NCI-H226 (cell line): ENCODE measurements around the gene PCSK5.

Experiments used
- DNase-seq: peaks from one replicate; pipeline ENCODE4 v3.0.0-alpha.2; 2015

PCSK5 gene

DNA sequence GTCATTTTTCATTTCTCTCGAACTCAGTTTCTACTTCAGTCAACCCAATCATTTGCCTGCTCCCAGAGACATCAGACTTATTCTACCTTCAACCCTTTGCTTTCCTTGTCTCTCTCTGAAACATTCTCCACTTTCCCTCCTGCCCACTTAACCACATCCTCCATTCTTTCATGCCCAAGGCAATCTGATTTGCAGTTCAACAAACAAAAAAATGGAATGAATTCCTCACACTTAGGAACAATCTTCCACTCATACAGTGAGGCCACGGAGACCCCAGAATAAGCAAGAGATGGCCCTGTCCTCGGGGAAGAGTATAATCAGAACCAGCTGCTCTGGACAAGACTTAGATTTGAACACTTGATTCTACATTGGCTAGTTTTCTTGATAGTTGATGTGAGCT lies 323.3 kb downstream of the PCSK5 start:
- peak; percentile 32 for DNase-seq

DNA sequence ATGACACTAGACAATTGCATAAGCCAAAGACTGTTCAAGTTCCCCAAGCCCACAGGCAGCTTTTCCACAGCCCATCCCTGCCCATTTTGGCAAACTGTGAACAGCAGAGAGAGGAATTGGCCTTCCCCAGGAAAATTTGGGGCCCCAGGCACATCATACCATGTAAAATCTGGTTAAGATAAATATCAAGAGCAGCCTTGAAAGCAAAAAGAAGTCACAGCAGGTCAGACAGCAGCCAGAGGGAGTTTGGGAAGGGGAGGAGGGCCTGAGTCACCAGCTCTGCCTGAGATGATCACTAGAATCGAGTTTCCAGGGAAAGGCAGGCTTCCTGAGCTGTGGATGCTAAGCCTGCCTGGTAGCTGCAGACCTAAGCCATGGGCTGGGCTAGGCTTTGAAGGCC lies 324.6 kb downstream of the PCSK5 start:
- DNase-seq: peak; percentile 75

DNA sequence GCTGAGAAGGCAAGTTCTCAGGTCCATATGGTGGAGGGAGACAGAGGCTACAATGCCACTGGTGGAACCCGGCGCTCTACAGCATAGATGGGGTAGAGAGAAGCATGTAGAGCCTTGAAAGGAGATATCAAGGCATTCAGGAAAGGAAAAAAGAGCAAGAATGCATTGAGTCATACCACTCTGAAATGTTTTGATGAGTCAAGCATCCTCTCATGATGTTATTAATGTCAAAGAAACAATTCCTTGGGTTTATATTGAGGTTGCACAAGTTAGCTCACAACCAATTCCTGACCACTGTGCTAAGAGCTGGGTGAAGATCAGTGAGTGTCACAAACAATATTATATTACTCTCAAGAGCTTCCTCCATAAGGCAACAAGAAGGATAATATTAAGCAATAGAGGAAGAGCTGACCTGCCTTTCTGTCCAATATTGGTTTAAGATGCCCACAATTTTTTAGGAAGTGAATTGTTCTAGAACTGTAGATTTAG lies 325.7 kb downstream of the PCSK5 start:
- DNase-seq: peak; percentile 91

DNA sequence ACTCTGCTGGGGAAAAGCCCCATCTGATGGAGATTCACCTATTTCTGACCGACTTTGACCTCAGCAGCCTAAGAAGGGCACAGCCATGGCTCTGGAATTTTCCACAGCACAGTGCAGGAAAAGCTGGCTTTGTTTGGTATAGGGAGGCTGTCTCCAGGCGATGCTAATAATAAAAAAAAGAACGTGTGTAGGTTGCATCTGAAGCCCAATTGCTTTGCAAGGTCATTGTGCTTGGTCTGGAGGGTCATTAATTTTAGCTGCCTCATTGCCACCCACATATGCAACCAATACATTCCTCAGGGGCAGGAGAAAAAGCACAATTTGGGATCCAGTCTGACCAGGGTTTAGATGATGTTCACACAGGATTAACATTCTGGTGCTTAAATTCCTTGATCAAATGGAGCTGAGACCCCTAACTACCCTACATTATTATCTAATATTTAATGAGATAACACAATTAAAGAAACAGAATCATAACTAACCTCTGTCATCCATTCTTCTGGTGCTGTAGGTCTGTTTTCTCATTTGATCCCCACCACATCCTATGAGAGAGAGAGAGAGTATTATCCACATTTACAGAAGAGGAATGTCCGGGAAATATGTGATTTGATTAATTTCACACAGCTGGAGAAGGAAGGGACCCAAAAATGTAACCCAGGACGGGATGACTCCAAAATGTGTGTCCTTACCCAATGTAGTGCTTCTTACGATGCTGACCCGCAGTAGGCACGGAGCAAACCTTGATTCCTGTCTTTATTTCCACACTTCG lies 327.8 kb downstream of the PCSK5 start:
- no peak for DNase-seq

DNA sequence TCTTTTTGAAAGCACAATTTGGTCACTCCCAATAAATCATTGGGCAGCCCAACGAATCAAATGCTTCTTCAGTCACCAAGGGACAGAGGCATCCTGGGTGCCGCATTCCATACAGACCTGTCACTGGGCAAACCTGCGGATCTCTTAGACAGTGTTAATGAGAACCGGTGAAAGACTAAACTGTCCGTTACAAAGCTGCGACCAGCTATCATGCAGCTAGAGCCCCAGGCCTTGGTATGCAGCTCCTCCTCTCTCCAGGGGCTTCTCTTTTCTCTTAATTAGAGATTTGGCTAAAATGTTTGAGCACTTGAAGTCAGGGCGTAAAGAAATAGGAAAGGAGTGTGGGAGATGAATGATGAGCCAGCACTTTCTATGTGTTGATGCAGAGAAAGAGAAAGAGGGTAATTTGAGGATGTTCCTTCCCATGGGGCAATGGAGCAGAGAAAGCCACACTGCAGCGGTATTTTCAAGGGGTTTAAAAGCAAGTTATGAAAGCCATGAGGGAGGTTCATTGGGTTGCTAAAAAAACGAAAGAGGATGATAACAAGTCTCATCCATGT lies 328.5 kb downstream of the PCSK5 start:
- no peak for DNase-seq

DNA sequence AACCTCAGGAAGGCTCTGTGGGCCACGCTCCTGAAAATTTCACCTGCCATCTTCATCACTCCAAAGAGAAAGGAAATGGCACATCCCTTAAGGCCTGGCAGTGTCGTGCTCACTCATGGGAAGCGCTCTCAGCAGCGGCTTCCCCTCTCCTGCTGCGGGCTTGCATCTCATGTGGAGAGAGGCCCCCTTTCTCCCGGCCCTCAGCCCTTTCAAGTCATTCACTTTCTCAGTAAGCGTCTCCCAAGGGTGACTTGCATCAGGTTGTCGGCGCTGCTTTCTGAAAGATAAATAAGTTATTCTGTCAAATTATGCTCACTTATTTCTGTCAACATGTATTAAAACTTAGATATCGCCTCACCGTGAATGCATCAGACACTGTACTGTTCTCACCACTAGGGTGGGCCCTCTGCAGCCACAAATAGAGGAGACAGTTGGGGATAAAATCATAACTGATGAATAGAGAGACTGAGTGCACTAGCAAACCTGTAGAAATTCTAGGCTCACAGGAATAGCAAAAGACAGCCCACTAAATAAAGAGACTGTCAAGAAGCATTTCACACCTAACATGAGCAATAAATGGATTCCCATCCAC lies 329.2 kb downstream of the PCSK5 start:
- DNase-seq: no peak

DNA sequence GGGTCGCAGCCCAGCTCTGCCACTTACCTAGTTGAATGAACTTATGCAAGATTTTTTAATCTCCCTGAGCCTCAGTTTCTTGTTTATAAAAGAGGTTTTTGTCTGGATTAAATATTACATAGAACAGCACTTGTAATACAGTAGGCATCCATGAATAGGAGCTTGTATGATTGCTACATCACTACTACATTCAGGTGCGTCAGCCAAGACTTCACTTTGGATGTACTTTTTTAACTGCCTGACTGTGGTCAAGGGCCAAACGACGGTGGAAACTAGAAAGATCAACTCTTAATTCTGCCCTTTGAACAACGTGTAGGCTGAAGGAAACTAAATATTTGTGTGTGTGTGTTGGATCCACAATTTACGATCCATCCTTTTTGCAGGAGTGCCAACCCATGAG lies 330.9 kb downstream of the PCSK5 start:
- DNase-seq: no peak

DNA sequence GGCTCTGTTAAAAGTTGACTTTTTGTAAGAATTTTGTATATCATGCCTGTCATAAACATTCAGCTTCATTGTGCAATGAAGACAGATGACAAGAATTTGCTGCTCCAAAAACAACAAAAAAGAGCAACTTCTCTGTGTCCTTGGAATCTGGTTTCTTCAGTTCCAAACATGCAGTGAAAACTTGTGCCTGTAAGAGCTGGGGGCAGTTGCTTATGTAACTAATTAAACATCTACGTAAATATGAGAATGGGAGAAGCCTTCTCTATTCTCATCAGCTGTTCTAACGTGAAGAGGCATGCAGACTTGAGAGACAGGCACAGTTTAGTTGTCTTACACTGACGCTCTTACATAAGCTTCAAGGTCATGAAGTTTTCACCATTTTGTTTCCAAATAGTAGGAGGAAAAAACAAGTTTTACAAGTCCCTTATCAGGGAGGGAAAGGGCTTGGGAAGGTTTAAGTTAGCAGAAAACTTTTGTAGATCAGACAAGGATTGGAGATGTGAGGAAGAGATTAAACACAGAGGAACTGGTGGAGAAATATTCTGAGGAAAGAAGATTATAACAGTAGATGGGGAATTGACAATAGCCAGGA lies 333.4 kb downstream of the PCSK5 start:
- DNase-seq: no peak

DNA sequence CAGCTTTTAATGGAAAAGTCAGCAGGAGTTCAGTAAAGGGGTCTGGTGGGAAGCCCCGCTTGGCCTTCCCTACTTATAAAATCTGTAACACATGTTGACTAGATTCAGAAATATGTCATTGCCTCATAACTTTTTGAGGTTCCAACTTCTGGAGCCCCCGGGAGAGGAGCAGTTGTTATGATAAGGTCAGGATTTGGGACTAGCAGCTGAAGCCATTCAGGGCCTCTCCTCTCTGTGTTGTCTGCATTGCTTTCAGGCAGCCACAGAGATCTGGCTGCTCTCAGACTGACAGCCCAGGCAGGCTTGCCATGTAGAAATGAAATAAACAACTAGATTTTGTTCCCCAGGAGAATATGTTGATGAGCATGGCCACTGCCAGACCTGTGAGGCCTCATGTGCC lies 336.7 kb downstream of the PCSK5 start:
- no peak for DNase-seq

DNA sequence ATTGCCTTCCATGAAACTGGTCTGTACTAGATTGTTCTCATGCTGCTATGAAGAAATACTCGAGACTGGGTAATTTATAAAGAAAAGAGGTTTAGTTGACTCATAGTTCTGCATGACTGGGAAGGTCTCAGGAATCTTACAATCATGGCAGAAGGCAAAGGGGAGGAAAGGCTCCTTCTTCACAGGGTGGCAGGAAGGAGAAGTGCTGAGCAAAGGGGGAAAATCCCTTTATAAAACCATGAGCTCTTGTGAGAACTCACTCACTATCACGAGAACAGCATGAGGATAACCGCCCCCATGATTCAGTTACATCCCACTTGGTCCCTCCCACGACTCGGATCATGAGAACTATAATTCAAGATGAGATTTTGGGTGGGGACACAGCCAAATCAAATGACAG lies 340.5 kb downstream of the PCSK5 start:
- no peak for DNase-seq

DNA sequence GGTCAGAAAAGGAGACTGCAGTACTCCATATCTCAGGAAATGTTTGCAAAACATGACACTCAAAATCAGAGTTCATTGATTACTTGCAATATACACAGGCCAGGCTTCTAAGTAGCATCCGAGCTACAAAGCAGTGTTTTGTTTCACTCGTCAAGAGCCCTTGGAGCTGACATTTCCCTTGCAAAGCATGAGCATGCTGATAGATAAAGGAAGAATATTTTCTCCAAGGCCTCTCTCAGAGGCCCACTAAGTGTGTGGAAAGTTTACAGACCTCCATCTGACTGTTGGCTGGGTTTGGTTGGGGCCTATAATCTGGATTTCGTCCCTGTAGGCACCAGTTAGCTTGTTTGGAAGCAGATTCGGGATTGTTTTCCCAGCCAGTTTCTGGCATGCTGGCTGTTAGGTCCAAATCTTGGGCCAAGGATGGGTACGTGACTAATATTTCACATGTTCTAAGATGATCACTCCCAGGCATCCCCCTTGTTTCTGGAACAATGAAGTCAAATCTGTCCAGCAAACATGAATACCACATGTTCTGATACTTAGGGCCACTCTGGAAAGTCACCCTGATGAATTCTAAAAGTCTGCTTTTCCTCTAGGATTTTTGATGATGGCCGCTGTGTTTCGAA lies 342.5 kb downstream of the PCSK5 start:
- no peak for DNase-seq

DNA sequence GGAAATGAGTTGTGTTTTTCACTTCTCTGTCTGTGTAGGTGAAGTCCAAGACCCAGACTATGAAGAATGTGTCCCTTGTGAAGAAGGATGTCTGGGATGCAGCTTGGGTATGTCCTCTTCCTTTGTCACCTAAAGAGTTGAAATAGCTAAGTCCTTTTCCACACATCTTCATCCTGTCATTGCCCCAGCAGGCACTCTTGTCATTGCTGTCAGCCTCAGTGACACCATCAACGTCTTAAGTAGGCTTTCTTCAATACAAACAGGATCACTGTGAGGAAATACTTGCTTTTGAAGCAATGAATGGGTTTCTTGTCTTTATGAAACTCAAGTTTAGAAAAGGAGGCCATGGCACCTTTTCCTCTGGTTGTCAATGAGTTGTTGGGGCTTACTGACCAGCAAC lies 350.1 kb downstream of the PCSK5 start:
- no peak for DNase-seq

DNA sequence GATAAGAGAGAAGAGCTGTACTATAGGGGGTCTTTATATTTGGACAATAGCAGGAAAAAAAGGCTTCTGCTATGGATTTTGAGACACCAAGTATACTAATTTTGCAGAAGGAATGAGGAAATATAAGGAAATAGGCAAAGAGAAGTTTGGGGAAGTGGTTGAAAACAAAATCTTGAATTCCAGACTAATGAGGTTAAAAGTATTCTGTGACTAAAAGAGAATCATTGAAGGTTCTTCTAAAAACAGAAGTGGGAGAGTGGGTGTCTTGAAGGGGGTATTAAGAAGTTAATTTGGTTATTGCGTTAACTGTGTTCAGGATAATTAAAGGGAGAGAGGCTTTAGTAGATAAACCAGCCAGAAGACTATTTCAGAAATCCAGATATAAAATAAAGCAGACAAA lies 355.0 kb downstream of the PCSK5 start:
- no peak for DNase-seq

DNA sequence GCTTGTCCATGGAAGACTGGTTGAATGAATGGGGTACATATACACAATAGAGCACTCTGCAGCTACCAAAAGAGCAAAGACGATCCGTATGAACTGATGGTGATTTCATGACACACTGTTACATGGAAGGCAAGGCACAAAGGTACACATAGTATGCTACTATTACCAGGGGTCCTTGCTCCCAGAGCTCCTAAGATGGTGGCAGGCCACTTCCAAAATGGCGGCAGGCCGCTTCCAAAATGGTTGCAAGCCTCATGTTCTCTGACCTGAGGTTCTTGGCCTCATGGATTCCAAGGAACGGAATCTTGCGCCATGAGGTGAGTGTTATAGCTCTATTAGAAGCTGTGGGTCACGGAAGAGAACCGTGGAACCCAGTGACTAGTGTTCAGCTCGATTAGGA lies 356.2 kb downstream of the PCSK5 start:
- no peak for DNase-seq

DNA sequence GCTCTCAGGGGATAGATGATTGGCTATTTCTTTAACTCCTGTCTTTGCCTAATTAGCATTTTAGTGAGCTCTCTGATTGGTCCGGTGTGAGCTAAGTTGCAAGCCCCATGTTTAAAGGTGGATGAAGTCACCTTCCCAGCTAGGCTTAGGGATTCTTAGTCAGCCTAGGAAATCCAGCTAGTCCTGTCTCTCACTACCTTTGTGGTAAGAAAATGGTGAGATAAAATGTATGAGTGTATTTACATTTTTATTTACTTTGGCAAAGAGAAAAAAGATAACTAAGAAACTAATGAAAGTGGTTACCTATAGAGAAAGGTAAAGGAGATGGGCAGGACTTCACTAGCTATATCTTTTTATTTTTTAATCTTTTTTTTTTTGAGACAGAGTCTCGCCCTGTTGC lies 357.0 kb downstream of the PCSK5 start:
- no peak for DNase-seq

DNA sequence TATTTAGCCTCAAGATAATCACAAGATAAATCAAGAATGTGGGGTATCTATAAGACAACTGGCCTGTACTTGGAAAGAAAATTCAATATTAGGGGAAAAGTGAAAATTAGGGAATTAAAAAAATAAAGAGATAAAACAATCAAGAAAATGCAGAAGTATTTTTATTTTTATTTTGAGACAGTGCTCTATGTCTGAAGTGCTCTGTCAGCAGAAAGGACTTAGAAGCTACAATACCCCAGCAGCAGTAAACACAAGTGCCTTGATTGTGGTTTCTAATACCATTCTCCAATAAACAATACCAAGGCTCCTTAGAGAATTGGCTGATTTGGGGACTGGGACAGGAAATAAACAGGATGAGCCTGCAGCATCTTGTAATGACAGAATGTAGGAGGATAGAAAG lies 358.8 kb downstream of the PCSK5 start:
- DNase-seq: no peak

DNA sequence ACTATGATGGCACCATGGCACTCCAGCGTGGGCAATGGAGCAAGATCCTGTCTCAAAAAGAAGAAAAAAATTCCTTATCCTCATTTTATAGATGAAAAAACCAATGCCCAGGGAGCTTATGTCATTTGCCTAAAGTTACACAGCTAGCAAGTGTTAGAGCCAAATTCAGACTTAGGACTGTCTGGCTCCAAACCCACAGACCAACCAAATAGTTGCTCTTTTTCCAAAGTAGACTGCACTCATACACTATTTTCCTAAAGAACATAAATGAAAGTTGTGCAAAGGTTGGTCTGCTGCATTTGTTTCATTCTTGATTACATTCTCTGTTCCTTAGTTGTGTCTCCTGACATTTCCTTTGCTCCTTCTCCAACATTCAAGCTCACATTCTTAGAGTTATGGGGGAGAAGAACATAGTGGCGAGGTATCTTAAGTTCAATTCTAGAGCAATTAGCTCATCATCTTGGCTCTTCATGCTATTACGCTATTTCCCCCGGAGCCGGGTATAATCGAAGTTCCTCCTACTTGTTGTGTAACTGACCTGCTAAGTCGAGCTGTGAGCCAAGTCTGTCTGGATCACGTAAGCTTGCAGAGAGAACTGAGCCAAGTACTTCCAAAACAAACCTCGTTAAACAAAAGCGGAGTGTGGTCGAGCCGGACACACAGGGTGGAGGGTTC lies 365.4 kb downstream of the PCSK5 start:
- peak; percentile 95 for DNase-seq

DNA sequence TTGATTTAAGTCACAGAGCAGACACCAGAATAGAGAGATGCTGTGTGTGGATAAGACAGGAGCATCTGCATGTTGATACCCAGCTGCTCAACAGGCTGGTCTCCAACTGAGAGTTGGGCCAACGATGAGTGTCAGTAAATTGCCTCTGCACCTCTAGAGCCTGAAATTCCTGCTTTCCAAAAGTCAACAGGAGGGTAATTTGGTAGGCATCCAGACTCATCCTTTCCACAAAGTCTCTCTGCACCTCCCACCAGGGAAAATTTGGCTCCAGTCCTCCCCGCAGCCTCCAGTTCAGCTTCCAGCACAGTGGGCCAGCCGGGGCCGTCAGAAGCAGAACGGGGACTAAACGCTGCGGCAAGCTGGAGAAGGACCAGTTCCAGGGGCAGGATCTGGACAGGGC lies 366.8 kb downstream of the PCSK5 start:
- no peak for DNase-seq

DNA sequence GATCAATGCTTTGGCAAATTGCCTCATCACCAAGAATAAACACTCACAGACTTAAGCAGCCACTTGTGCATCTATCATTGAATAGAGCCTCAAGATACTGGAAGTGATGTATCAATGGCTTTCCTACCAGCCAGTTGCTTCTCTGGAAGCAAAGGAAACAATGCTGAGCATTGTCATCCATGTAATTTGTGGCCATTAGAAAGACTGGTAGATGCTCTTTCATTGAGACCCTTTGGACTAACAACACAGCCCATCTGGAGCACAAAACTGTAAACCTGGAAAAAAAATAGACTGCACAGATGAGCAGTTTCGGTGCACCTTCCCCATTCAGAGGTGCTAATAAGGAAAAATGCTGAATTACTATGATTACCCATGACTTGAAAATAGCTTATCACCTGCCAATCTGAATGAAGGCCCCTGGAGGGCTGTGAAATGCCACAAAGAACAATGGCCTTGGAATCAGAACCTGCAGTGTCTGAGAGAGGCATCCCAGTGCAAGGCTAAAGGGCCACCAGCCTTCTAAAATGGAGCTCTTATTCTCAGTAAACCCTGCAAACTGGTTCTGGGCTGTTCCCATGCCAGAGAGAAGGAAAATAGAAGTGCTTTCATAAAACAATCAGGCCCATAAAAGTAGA lies 376.3 kb downstream of the PCSK5 start:
- no peak for DNase-seq

DNA sequence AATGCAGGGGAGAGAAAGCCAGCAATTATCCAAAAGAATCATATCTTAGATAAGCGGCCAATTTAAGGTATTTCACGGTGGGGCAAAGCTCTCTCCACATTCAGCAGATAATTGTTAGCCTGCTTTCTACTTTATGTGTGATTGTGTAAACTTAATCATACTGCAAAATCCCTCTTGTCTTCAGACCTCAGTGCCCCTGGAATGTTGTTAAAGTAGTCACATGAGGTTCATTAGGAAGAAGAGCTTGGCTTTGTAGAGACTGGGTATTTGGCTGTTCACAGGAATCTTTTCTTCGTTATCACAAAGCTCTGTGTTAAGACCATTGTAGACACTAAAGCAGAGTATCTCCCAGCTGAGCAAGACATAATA lies 376.8 kb downstream of the PCSK5 start:
- DNase-seq: no peak

DNA sequence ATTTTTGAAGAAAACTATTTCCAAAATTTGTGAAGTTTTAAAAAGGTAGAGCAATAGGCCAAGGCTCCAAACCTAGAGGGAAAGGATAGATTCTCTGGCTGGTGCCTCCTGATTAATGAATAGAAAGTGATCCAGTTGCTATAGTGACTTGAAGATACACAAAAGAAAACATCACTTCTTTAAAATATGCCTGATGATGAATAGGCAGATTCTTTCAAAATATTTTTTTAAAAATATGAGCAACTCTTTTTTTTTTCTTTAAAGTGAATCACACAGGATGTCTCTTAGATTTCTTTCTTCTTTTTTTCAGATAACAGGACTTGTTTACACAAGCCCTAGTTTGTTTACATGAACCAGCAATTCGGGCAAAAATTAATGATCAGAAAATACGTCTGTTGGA lies 379.3 kb downstream of the PCSK5 start:
- DNase-seq: peak; percentile 43

DNA sequence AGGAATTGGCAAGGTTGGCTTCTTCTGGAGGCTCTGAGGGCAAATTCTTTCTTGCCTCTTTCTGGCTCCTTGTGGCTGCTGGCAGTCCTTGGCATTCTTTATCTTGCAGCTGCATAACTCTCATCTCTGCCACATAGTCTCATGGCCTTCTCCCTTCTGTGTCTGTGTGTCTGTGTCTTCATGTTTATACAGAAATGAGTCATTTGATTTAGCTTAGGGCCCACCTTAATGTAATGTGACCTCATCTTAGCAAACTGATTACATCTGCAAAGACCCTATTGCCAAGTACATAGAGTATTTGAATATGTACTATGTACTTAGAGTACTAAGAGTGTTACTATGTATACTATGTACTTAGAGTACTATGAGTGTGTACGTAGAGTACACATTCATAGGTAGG lies 381.3 kb downstream of the PCSK5 start:
- DNase-seq: peak; percentile 40

DNA sequence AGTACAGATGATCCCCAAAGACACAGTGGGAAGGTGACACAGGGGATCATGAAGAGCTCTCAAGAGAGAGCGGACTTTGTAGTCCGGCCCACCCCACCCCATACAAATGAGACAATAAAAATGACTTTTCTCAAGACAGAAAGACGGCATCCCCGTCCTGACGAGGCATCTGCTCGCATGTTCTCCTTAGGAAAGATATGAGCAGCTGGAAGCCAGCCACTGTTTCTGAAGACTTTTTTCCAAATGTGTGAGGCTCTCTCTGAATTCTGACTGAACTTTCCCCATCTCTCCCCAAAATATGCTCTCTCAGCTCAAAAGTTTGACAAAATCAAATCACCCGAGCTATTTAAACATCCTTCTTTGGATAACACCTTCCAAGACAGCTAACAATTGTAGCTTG lies 398.6 kb downstream of the PCSK5 start:
- no peak for DNase-seq
